Stimulated activated CD8-positive, alpha-beta memory T cell treated with anti-CD3 and anti-CD28 coated beads, Interleukin-12 subunit alpha, Interleukin-12 subunit beta, amount 100 ng/mL, for 4 hours (primary cell): ENCODE results near the gene BCOR.

Experiments
- DNase-seq: peaks from one replicate; pipeline ENCODE4 v3.0.0-alpha.2; 2020; ENCODE audit warnings: low read depth

Gene BCOR

DNA sequence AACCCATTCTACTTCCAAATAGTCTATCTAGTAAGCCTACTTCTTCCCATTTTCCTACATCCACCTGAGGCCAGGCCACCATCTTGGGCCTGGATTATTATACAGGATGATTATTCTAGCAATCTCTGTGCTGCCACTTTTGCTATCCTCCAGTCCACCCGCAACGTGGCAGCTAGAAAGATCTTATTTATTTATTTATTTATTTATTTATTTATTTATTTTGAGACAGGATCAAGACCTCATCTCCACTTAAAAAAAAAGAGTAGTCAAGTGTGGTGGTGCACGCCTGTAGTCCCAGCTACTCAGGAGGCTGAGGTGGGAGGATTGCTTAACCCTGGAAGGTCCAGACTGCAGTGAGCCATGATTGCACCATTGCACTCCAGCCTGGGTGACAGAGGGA, 15.2 kb upstream of the BCOR start:
- no peak for DNase-seq

DNA sequence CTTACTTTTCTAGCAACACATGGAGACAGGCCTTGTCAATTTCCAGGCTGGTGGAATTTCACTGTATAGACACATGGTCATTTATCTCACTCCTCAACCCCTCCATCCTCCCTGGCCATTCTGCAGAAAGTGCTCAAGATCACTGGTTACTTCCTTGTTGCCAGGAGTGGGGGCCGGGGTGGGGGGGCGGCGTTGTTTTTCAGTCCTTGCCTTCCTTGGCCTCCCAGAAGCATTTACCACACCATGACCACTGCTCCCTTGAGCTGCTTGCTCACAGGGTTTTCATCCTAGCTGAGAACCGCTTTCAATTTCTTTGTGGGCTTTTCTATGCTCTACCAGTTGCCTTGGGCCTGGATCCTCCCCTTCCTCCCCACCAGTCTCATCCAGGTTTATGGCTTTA, 14.1 kb upstream of the BCOR start:
- no peak for DNase-seq

GRCh38 chrX:40109288-40110008, 11.7 kb upstream of the BCOR start:
- no peak for DNase-seq

DNA sequence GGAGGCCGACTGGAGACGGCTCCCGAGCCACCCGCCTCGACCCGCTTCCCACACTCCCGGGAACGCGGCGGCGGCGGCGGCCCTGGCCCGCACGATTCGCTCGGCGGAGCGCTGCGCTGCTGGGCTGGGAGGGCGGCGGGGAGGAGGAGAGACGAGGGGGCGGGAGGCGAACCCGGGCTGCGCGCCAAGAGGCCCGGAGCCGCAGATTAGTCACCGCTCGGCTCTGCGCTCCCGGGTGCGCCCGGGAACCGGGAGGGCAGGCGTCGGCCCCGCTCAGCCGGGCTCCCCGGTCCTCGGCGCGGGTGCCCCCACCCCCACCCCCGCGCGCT, 11.2 kb upstream of the BCOR start:
- DNase-seq = no peak

DNA sequence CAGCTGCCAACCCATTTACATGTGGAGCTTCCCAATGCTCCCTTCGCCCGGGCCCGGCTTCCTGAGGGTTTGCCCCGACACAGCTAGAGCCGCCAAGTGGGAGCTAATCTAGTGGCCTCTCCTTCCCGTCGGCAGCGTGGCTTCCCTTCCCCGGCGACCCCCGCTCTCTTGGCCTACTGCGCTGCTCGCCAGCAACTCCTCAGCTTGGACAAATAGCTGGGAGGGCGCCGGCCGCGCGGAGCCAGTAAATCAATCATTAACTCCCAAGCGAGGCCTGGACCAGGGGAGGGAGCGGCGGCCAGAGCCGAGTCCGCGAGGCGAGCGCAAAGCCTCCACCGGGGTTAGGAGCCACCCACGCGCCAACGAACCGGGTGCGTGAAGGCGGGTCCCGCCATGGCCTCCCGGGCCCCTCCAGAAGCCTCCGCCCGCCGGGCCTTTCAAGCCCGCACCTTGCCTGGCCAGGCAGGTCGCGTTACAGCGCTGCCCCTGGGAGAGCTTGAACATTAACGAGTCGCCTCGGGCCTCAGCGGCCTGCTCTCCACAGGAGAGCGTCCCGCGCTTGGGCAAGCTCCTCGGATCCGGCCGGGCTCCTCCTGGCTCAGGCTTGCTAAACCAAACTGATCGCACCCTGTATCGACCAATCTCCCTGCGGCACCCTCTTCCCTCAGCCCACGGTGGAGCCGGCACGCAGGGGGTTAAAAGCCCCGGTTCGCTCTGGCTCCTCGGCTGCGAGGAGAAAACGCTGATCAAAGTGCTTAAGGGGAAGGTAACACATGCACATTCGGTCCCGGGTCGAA, 10.6 kb upstream of the BCOR start:
- no peak for DNase-seq

DNA sequence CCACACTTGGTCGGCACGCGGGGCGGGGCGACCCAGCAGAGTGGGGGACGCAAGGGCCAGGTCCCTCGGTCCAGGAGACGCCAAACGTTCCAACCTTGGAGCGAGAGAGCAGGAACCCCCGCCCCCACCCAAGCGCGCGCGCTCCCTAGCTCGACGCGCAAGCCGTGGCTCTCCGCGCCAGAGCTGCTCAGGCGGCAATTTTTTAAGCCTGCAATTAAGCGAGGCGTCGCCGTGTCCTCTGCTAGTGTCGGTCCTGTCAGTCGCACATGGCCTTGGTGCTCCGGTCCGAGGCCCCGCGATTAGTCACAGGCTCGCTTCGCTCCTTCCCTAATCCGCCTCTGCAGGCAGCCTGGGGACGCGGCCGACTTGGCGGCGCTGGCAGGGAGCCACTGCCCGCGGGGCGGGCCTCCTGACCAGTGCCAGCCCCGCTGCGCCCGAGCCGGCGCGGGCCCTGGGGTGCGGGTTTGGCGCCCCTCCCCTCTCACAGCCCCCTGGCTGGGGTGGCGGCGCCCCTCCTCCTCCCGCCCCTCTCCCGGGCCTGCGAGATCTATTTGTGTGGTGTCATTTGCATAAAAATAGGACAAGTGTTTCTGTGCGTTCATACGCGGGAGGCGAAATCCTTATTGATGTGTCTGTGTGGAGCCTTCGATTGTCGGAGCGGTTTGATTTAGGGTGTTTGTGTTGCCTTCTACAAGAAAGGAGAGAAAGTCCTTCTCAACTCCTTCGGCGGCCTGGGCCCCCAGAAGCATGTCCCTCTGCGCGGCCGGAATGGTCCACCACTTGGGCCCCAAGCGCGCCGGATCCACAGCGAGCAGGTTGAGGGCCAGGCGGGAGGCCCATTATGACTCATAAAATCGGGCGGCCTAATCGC, 9.8 kb upstream of the BCOR start:
- DNase-seq = no peak

- no peak for DNase-seq
Measured at GRCh38 chrX:40106676-40107290, 9.0 kb upstream of the BCOR start.

GRCh38 chrX:40105835-40106675, 8.3 kb upstream of the BCOR start:
- DNase-seq = no peak

- no peak for DNase-seq
Measured at GRCh38 chrX:40104985-40105834, 7.5 kb upstream of the BCOR start.

DNA sequence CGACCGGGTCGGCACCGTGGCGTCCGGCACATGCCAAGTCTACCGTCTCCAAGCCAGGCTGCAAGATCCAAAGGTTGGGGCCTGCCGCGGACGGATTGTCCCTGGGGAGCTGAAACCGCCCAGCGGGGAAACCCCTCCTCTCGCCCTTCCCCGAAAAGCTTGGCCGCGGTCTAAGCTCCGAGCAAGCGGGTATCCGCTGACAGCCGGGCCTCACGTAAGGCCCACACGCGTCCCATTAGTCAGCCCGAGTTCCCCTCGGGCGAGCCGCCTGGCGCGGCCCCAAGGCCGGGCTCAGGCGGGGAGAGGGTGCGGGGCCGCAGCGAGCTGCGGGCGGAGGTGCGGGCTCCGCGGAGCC, 6.8 kb upstream of the BCOR start:
- DNase-seq = no peak

DNA sequence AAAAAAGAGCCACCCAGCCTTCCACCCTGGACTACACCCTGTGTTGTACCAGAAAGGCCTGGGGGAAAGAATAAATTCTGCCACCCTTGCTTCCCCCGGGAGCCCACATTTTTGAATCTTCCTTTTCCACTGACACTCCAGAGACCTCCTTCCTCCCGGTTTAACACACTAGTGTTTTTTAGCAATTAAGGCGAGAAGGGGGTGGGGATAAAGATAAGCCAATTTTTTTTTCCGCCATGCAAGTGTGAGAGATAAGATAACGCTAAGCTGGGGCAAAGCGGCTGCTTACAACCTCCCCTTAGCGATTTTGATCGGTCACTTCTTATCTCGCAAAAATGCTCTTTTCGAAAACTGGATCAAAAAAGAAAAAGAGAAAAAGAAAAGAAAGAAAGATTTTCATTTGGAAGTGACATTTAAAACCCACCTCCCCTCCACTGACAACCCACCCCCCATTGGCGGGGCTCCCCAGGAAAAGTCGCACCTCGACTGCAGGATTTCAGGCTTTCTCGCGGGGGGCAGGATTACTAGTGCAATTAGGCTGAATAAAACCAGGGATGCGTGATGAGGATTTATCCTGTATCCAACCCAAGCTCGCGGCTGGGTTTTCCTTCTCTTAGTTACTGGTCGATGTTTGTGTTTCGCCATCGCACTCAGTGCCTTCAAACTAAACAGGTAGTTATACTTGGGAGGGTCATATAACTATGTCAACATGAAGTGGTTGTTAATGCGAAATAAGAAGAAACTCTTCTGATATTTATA, 6.0 kb upstream of the BCOR start:
- DNase-seq = no peak

- DNase-seq = no peak
Measured at GRCh38 chrX:40102393-40103381, 4.9 kb upstream of the BCOR start.

- DNase-seq = no peak
Measured at GRCh38 chrX:40101430-40101802, 3.7 kb upstream of the BCOR start.

DNA sequence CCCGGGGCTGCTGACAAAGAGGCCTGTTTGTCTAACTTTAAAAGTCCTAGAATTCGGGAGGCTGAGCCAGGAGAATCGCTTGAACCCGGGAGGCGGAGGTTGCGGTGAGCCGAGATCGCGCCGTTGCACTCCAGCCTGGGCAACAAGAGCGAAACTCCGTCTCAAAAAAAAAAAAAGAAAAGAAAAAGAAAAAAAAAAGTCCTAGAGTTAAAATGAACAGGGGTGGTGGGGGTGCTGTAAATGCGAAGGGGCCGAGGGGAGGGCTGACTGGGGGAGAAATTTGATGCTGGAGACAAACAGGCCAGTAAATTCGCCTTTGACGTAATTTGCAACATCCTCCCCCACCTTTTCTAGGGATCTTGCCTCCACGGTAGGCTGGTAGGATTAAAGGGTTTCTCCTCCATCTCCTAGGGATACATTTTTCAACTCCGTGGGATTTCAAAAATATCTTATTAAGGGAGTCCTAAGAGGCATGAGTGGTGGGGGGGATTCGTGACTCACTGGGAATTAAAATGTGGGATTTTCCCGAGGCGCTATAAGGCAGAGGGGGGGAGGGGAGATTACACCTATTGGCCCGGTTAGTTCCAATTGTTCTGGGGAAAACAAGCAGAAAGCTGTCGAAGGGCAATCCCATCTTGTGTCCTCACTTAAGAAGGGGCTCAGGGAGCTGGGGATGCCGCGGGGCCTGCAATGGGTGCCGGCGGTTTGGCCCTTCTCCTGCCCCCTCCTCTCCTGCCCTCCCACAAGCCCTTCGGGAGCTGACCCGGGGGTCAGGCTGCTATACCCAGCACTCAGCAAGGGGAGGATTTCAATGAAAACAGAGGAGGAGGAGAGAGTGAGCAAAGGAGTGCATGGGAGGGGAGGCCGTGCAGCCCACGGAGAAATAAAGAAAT, 3.0 kb upstream of the BCOR start:
- no peak for DNase-seq

GRCh38 chrX:40100141-40100536, 2.4 kb upstream of the BCOR start:
- DNase-seq = no peak

- DNase-seq = no peak
Measured at GRCh38 chrX:40099055-40099958, 1.5 kb upstream of the BCOR start.
